Aorta (tissue), 5 donors: Measurements from ENCODE around the gene NCAPD2. TPM values are rescaled to one million over a fixed set of nuclear protein-coding genes. Genes with fewer than 3 reads are reported as not detected.
"Not testable (repeated sequence)": the region's sequence is repeated elsewhere in the genome, so short reads cannot be mapped to it uniquely, and the experiment has no call there.

ENCODE experiments used
- ATAC-seq: fragments of 200-7000 bp; cut with Tn5 transposase; one replicate; pipeline ENCODE4 v1.9.1; 2022; ENCODE audit warnings: moderate library complexity; ENCODE audit not compliant: low FRiP score
- DNase-seq, 2 donors: peaks; one replicate each; pipeline ENCODE4 v3.0.0-alpha.2; 2020
- H3K27ac ChIP-seq, 2 donors: one replicate each; pipeline ENCODE4 v1.5.1; 2013; ENCODE audit warnings: low read length in 2 of 2, mild to moderate bottlenecking in 2 of 2, moderate library complexity in 2 of 2, control low read depth in 1 of 2, inconsistent platforms in 1 of 2, low read depth in 1 of 2
- H3K27me3 ChIP-seq, 2 donors: one replicate each; pipeline ENCODE4 v1.6.1; 2013; ENCODE audit warnings: control low read depth in 1 of 2, low read length in 1 of 2, mild to moderate bottlenecking in 1 of 2, moderate library complexity in 1 of 2; ENCODE audit not compliant: insufficient read depth in 2 of 2, control insufficient read depth in 1 of 2
- H3K36me3 ChIP-seq, 2 donors: one replicate each; pipeline ENCODE4 v1.6.1; 2013; ENCODE audit warnings: control low read depth in 1 of 2, low read length in 1 of 2, mild to moderate bottlenecking in 1 of 2; ENCODE audit not compliant: insufficient read depth in 2 of 2, control insufficient read depth in 1 of 2
- H3K4me1 ChIP-seq, 2 donors: one replicate each; pipeline ENCODE4 v1.6.1; 2013; ENCODE audit warnings: low read length in 2 of 2, control low read depth in 1 of 2, mild to moderate bottlenecking in 1 of 2, moderate library complexity in 1 of 2; ENCODE audit not compliant: insufficient read depth in 2 of 2, control insufficient read depth in 1 of 2
- H3K4me3 ChIP-seq, 2 donors: one replicate each; pipeline ENCODE4 v1.5.1; 2013; ENCODE audit warnings: low read length in 2 of 2, control low read depth in 1 of 2, mild to moderate bottlenecking in 1 of 2
- H3K9me3 ChIP-seq: one replicate; pipeline ENCODE4 v1.6.1; 2013; ENCODE audit warnings: mild to moderate bottlenecking, low read length; ENCODE audit not compliant: control insufficient read depth
- WGBS, 2 donors: extraction: QIAGEN DNeasy Blood & Tissue Kit; methylation state at CpG; one replicate each; pipeline ENCODE4 v1.1.7; 2013; 5-methylcytosine and 5-hydroxymethylcytosine counted together
- intact Hi-C, 2 donors: fragments of 100-400 bp; cut with DNase I; formaldehyde crosslinking; loops; one replicate each; pipeline versions ENCODE4 v1.14.2 to v1.15.0; 2022
- polyA plus RNA-seq, 2 donors: library from polyadenylated mRNA; stranded (reverse); fragments of 200-250 nt; gene quantifications; one replicate each; pipeline ENCODE4 v1.2.3, GENCODE V29; 2013
- total RNA-seq, 2 donors: library from RNA; stranded (reverse); fragmentation: NEBNext Ultra II Directional; extraction: Animal tissue kit (Norgen Biotek cat#: 25700); gene quantifications; one replicate each; pipeline ENCODE4 v1.2.1, GENCODE V29; 2021
- donor health status: healthy with polysubstance abuse.
- donor health status: Bipolar disorder and iron deficiency.
- donor health status: DM: no; HTN: no; CAD: no.
- donor health status: DM: no; HTN: no; CAD: no.
- donor health status: DM: yes; HTN: yes; CAD: no.

Gene NCAPD2
- total and polyA plus RNA-seq, 4 donors, result 5.1 to 32.8 (median 16.6) TPM

DNA sequence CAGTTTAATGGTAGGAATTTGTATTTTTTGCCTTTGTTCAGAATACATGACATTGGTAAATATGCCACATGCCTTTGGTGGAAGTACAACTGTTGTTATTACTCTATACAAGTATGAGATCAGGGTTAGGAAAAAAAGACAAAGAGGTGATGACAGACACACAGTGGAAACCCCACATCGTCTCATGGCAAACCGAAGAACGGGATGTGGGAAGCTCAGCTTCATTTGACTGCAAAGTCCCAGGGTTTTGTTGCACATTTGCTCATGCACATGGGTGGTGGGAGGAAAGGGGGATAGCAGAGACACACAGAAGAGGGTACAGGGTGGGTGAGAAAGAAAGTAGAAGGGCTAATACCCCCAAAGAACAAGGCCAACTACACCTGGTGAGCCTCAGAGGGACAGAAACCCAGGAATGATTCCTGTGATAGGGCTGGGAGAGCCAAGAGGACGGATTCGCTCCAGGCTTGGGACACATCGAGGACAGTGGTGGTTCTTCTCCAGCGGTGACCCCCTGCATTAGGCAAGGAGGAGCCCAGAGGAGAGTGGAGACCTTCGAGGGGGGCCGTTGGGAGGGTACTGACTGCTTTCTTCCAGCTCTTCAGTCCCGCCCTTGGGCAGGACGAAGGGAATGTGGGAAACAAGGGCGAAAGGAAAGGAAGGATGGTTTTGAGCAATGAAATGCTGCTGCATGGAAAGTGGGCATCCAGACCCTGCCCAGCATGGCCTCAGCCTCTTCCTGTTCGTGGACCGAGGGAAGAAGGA is 31.5 kb upstream of the NCAPD2 start:
- WGBS, 2 donors, result 81 to 84% methylated on average over 12 to 14 of the region's 14 CpGs
- no peaks in the 10 kb centered on the region for H3K27me3 ChIP-seq
- no peak overlapping the region for H3K27ac ChIP-seq
- no peaks in the 10 kb centered on the region for H3K9me3 ChIP-seq
- no peak overlapping the region for H3K4me3 ChIP-seq
- H3K4me1 ChIP-seq, result no peaks in the 10 kb centered on the region
- DNase-seq (peak in 1 of 2 donors; percentile 36), ATAC-seq (no peak)
- intact Hi-C loops, result no loop called here
- H3K36me3 ChIP-seq, result peaks cover 0 to 8% of the 10 kb centered on the region in 2 donors

- H3K4me1 ChIP-seq, result no peaks in the 10 kb centered on the region
Observed at GRCh38 chr12:6463216-6463615, 30.7 kb upstream of the NCAPD2 start.

DNA sequence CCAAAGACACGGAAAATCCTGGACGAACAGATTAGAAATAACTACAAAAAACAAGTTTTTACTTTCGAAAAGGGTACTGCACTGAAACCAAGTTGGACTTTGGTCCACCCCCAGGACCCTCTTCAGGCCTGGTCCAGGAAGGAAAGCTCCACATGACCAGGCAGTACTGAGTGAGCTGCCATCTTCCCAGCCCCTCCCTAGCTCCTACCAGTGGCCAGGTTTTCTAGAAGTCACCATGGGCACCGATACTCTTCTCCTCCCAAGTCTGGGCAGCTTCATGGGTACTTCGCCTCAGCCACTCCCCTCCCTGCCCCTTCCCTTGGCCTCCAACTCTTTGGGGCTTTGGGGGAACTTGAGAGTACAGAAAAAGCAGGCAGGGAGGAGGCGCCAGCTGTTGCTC is 30.0 kb upstream of the NCAPD2 start:
- ATAC-seq, result no peak
- intact Hi-C loops, result loop anchor here in 1 of 2 donors (2.0 kb wide), 1 partner anchor 41 kb away; no protein-coding TSS in a partner anchor
- no peak overlapping the region for H3K27ac ChIP-seq
- H3K36me3 ChIP-seq, result peaks cover 0 to 7% of the 10 kb centered on the region in 2 donors
- no peaks in the 10 kb centered on the region for H3K9me3 ChIP-seq
- 85 to 86% methylated on average over 6 of the region's 6 CpGs for WGBS, 2 donors
- no peak overlapping the region for H3K4me3 ChIP-seq
- peaks cover under 1 to 2% of the 10 kb centered on the region in 2 donors for H3K4me1 ChIP-seq
- no peaks in the 10 kb centered on the region for H3K27me3 ChIP-seq
- DNase-seq, result peak in 1 of 2 donors; percentile 32

More at GRCh38 chr12:6463216-6463615, 30.7 kb upstream of the NCAPD2 start:
- peaks cover 0 to 7% of the 10 kb centered on the region in 2 donors for H3K36me3 ChIP-seq
- H3K9me3 ChIP-seq, result no peaks in the 10 kb centered on the region
- no peaks in the 10 kb centered on the region for H3K27me3 ChIP-seq
- intact Hi-C loops, result no loop called here
- 85 to 87% methylated on average over 7 of the region's 7 CpGs for WGBS, 2 donors
- H3K27ac ChIP-seq, result no peak overlapping the region
- DNase-seq (peak in 1 of 2 donors; percentile 59), ATAC-seq (no peak)
- H3K4me3 ChIP-seq, result no peak overlapping the region

GRCh38 chr12:6464531-6464930 is 29.4 kb upstream of the NCAPD2 start:
- H3K4me3 ChIP-seq, result no peak overlapping the region
- H3K36me3 ChIP-seq, result peaks cover 0 to 7% of the 10 kb centered on the region in 2 donors
- peaks cover 2 to 3% of the 10 kb centered on the region in 2 donors for H3K4me1 ChIP-seq
- H3K27ac ChIP-seq, result no peak overlapping the region
- DNase-seq, result peak in 1 of 2 donors; percentile 69
- 86 to 87% methylated on average over 8 of the region's 8 CpGs for WGBS, 2 donors
- no peaks in the 10 kb centered on the region for H3K27me3 ChIP-seq
- intact Hi-C loops, result loop anchor here in 1 of 2 donors (2.0 kb wide), 1 partner anchor 42 kb away; no protein-coding TSS in a partner anchor
- no peaks in the 10 kb centered on the region for H3K9me3 ChIP-seq
- ATAC-seq, result no peak

DNA sequence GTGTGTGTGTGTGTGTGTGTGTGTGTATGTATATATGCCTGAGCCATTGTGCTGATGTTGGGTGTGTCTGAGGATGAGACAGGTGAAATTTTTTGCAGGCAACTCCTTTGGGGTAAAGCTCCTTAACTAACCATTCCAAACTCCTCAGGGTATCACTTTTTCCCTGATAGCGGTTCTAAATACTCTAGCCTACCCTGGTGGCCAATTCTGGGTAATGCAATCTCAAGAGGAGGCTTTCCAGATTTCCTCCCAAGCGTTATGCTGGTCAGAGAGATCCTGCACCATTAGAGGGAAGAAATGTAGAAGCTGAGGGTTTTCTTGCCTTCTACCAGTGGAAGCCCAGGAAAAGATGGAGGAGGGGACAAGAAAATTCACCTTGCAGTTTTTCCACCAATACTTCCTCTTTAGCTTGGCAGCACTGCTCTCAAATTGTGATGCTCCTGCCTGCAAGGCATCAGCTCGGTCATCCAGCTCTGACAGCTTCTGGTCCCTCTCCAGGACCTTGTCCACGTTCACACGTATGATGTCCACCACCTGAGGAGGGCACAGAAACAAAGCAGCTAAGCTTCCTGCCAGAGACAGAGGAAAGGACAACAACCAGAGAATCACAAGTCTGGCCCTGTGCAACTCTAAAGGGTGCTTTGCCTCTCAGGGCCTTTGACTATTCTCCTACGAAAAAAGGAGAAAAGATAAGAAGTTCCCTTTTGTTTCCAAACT is 28.3 kb upstream of the NCAPD2 start:
- no peaks in the 10 kb centered on the region for H3K27me3 ChIP-seq
- H3K4me3 ChIP-seq, result no peak overlapping the region
- 35% methylated on average over 6 of the region's 6 CpGs for WGBS, 2 donors
- DNase-seq, result no peak
- peak; percentile 69 for ATAC-seq
- intact Hi-C loops, result loop anchor here (1.0 to 5.0 kb wide), 3 partner anchors 42 to 138 kb away; no protein-coding TSS in a partner anchor
- no peaks in the 10 kb centered on the region for H3K9me3 ChIP-seq
- H3K27ac ChIP-seq, result no peak overlapping the region
- H3K36me3 ChIP-seq, result peaks cover 0 to 6% of the 10 kb centered on the region in 2 donors
- peaks cover 2 to 3% of the 10 kb centered on the region in 2 donors for H3K4me1 ChIP-seq

- H3K36me3 ChIP-seq, result peaks cover 0 to 5% of the 10 kb centered on the region in 2 donors
- no peaks in the 10 kb centered on the region for H3K9me3 ChIP-seq
- whole genome bisulfite sequencing, 2 donors, result 85 to 92% methylated on average over 5 of the region's 5 CpGs
- ATAC-seq (no peak), DNase-seq (no peak)
- no peak overlapping the region for H3K27ac ChIP-seq
- H3K4me3 ChIP-seq, result no peak overlapping the region
- H3K4me1 ChIP-seq, result peaks cover 2 to 3% of the 10 kb centered on the region in 2 donors
- intact Hi-C loops, result loop anchor here (5.0 kb wide), 1 partner anchor 139 kb away; no protein-coding TSS in a partner anchor
- H3K27me3 ChIP-seq, result no peaks in the 10 kb centered on the region
Observed at GRCh38 chr12:6466184-6466573, 27.7 kb upstream of the NCAPD2 start.

- H3K36me3 ChIP-seq, H3K9me3 ChIP-seq, H3K4me1 ChIP-seq, DNase-seq, H3K27me3 ChIP-seq, H3K27ac ChIP-seq, ATAC-seq, H3K4me3 ChIP-seq: not testable (repeated sequence)
- WGBS, 2 donors, result 92 to 96% methylated on average over 4 of the region's 4 CpGs
- intact Hi-C loops, result loop anchor here (5.0 kb wide), 1 partner anchor 139 kb away; no protein-coding TSS in a partner anchor
Observed at GRCh38 chr12:6466751-6467150, 27.2 kb upstream of the NCAPD2 start.

DNA sequence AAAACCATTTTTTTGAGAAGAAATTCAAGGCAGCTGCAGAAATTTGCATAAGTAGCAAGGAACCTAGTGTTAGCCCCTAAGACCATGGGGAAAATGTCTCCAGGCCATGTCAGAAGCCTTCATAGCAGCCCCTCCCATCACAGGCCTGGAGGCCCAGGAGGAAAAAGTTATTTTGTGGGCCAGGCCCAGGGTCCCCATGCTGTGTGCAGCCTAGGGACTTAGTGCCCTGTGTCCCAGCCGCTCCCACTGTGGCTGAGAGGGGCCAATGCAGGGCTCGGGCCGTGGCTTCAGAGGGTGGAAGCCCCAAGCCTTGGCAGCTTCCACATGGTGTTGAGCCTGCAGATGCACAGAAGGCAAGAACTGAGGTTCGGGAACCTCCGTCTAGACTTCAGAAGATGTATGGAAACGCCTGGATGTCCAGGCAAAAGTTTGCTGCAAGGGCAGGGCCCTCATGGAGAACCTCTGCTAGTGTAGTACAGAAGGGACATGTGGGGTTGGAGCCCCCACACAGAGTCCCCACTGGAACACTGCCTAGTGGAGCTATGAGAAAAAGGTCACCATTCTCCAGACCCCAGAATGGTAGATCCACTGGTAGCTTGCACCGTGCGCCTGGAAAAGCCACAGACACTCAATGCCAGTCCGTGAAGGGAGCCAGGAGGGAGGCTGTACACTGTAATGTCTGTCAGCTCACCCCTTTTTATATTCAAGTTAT is 26.2 kb upstream of the NCAPD2 start:
- WGBS, 2 donors, result 92 to 95% methylated on average over 9 of the region's 9 CpGs
- intact Hi-C loops, result loop anchor here (5.0 kb wide), 1 partner anchor 140 kb away; no protein-coding TSS in a partner anchor
- H3K4me1 ChIP-seq, H3K36me3 ChIP-seq, H3K27me3 ChIP-seq, H3K9me3 ChIP-seq, H3K27ac ChIP-seq, ATAC-seq, H3K4me3 ChIP-seq: not testable (repeated sequence)
- DNase-seq, result peak in 1 of 2 donors; percentile 51
